ENCODE data around the gene DPYSL4. TPM values are rescaled to one million over a fixed set of nuclear protein-coding genes. Genes with fewer than 3 reads are reported as not detected.
A peak's percentile ranks its signal among the peaks of the same experiment; 100 is the strongest.

DPYSL4 gene
- total RNA-seq, 6 donors from 2014 or later, result 0.11 to 2.2 (median 0.79) TPM; not detected in 1

- ATAC-seq (ENCODE audit: low FRiP score in 2 of 2) (no peak), DNase-seq (no peak)
- H3K9me3 ChIP-seq, result no peaks in the 10 kb centered on the region
- no peak overlapping the region for H3K27ac ChIP-seq
- no peaks in the 10 kb centered on the region for H3K36me3 ChIP-seq
- H3K27me3 ChIP-seq, result no peaks in the 10 kb centered on the region
- 92 to 94% methylated on average over 6 of the region's 6 CpGs for WGBS, 2 donors
- H3K4me1 ChIP-seq, result peaks cover 3 to 12% (median 7%) of the 10 kb centered on the region in 4 donors
- H3K4me3 ChIP-seq, result no peak overlapping the region
- TF ChIP-seq POLR2A (IDR thresholded peaks at IDR 0.05) (no peak), EP300 (IDR thresholded peaks at IDR 0.05) (no peak), POLR2AphosphoS5 (IDR thresholded peaks at IDR 0.05) (no peak)
- TF ChIP-seq, protein P1, sequence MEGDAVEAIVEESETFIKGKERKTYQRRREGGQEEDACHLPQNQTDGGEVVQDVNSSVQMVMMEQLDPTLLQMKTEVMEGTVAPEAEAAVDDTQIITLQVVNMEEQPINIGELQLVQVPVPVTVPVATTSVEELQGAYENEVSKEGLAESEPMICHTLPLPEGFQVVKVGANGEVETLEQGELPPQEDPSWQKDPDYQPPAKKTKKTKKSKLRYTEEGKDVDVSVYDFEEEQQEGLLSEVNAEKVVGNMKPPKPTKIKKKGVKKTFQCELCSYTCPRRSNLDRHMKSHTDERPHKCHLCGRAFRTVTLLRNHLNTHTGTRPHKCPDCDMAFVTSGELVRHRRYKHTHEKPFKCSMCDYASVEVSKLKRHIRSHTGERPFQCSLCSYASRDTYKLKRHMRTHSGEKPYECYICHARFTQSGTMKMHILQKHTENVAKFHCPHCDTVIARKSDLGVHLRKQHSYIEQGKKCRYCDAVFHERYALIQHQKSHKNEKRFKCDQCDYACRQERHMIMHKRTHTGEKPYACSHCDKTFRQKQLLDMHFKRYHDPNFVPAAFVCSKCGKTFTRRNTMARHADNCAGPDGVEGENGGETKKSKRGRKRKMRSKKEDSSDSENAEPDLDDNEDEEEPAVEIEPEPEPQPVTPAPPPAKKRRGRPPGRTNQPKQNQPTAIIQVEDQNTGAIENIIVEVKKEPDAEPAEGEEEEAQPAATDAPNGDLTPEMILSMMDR (IDR thresholded peaks at IDR 0.05), result no peak
These were observed 48.1 kb downstream of the DPYSL4 start for GRCh38 chr10:132234860-132235259.

DNA sequence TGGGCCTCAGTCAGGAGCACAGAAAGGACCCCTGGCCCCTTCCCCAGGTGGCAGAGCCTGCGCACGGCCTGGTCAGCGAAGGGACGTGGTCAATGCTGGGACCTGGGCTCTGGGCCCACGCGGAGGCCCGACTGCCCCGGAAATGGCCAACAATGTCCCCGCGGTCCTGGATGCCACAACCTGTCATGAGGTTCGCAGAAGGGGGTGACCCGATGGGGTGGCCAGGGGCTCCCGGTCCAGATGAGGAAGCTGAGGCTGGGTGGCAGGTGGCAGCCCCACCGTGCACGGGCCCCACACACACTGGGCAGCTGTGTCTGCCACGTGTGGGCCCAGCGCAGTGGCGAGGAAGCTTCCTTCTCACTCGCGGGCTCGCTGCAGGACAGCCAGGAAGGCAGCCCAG, 49.4 kb downstream of the DPYSL4 start:
- no peak overlapping the region for H3K4me3 ChIP-seq
- H3K4me1 ChIP-seq, result peaks cover 0 to 5% (median 0%) of the 10 kb centered on the region in 4 donors
- ATAC-seq (ENCODE audit: low FRiP score in 2 of 2) (no peak), DNase-seq (peak in 1 of 2 donors; percentile 74)
- H3K36me3 ChIP-seq, result no peaks in the 10 kb centered on the region
- H3K9me3 ChIP-seq, result no peaks in the 10 kb centered on the region
- H3K27me3 ChIP-seq, result no peaks in the 10 kb centered on the region
- TF ChIP-seq POLR2A (IDR thresholded peaks at IDR 0.05), result no peak
- TF ChIP-seq, protein P1 (IDR thresholded peaks at IDR 0.05), result no peak
- TF ChIP-seq EP300 (IDR thresholded peaks at IDR 0.05), result no peak
- TF ChIP-seq POLR2AphosphoS5 (IDR thresholded peaks at IDR 0.05), result no peak
- no peak overlapping the region for H3K27ac ChIP-seq
- 93 to 96% methylated on average over 17 to 20 of the region's 21 CpGs for WGBS, 2 donors

DNA sequence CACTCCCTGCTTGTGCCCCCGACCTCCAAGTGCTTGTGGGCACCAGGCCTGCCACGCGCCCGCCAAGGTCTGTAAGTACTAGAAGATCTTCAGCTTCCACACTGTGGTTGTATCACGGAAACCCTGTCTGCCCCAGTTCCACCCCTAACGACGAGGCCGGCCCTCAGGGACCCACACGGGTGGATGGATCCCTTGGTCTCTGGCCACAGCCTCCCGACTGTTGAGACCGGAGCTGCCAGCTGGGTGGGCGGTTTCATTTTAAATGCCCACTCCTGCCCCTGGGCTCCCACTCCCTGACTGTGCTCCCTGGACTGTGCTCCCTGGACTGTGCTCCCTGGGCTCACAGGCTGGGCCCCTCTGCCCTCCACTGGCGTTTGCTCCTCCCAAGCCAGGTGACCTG, 50.1 kb downstream of the DPYSL4 start:
- DNase-seq, result peak in 1 of 2 donors; percentile 76
- Histone ChIP-seq H3K36me3 (no peaks in the 10 kb centered on the region), H3K4me1 (peaks cover 0 to 5% (median 0%) of the 10 kb centered on the region in 4 donors), H3K4me3 (no peak overlapping the region), H3K27me3 (no peaks in the 10 kb centered on the region), H3K9me3 (no peaks in the 10 kb centered on the region), H3K27ac (no peak overlapping the region)
- no peak for TF ChIP-seq POLR2A (IDR thresholded peaks at IDR 0.05)
- TF ChIP-seq, protein P1 (IDR thresholded peaks at IDR 0.05), result no peak
- TF ChIP-seq POLR2AphosphoS5 (IDR thresholded peaks at IDR 0.05), result no peak
- TF ChIP-seq EP300 (IDR thresholded peaks at IDR 0.05), result no peak
- WGBS, 2 donors, result 90 to 93% methylated on average over 9 to 13 of the region's 13 CpGs
- no peak for ATAC-seq (ENCODE audit: low FRiP score in 2 of 2)

DNA sequence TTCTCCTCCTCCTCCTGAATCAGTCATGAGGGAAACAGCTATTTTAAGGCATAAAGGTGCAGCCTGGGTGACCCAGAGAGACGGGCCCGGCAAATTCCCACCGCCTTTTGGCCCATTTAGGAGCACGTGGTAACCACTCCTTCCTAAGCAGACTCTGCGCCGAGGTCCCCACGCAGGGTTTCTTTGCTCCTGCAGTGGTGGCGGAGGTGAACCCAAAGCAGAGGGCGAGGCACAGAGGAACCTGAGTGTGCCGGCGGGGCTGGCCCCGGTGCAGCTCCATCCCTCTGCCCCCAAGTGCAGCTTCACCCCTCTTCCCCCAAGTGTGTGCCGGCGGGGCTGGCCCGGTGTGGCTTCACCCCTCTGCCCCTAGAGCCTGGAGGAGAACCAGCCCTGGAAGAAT, 50.6 kb downstream of the DPYSL4 start:
- H3K4me3 ChIP-seq, result no peak overlapping the region
- no peak overlapping the region for H3K27ac ChIP-seq
- DNase-seq (peak in 1 of 2 donors; percentile 80), ATAC-seq (ENCODE audit: low FRiP score in 2 of 2) (no peak)
- WGBS, 2 donors, result 79 to 93% methylated on average over 2 to 14 of the region's 15 CpGs
- peaks cover 0 to 5% (median 0%) of the 10 kb centered on the region in 4 donors for H3K4me1 ChIP-seq
- no peaks in the 10 kb centered on the region for H3K27me3 ChIP-seq
- no peaks in the 10 kb centered on the region for H3K36me3 ChIP-seq
- TF ChIP-seq, protein P1 (IDR thresholded peaks at IDR 0.05), result no peak
- TF ChIP-seq POLR2A (IDR thresholded peaks at IDR 0.05) (no peak), EP300 (IDR thresholded peaks at IDR 0.05) (no peak), POLR2AphosphoS5 (IDR thresholded peaks at IDR 0.05) (no peak)
- no peaks in the 10 kb centered on the region for H3K9me3 ChIP-seq

DNA sequence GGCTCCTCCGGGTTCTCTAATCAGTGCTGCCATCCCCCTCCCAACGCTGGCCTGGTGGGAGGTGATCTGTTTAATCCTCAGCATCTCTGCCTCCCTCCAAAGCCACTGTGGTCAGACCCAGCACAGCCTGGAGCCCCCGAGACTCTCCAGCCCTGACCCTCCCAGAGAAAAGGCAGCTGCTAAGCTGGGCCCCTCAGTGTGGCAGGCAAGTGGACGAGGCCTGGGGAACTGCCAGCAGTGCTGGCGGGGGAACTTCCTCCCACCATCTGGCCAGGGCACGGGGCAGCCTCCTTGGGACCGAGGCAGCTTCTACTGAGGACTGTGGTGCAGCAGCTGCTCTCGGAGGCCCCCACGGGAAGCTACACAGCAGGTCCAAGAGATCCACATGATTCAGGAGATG, 51.1 kb downstream of the DPYSL4 start:
- no peaks in the 10 kb centered on the region for H3K27me3 ChIP-seq
- H3K9me3 ChIP-seq, result no peaks in the 10 kb centered on the region
- 56% methylated on average over 5 to 9 of the region's 9 CpGs for WGBS, 2 donors
- DNase-seq (peak in 1 of 2 donors; percentile 17), ATAC-seq (ENCODE audit: low FRiP score in 2 of 2) (no peak)
- H3K27ac ChIP-seq, result no peak overlapping the region
- H3K36me3 ChIP-seq, result no peaks in the 10 kb centered on the region
- no peak overlapping the region for H3K4me3 ChIP-seq
- TF ChIP-seq, protein P1 (IDR thresholded peaks at IDR 0.05), result no peak
- TF ChIP-seq POLR2AphosphoS5 (IDR thresholded peaks at IDR 0.05) (no peak), POLR2A (IDR thresholded peaks at IDR 0.05) (no peak), EP300 (IDR thresholded peaks at IDR 0.05) (no peak)
- peaks cover 0 to 4% (median 0%) of the 10 kb centered on the region in 4 donors for H3K4me1 ChIP-seq

Data from upper lobe of left lung (tissue), 6 donors.